ENCODE measurements around the gene SPATA16. TPM values are rescaled to one million over a fixed set of nuclear protein-coding genes. Genes with fewer than 3 reads are reported as not detected.

The SPATA16 gene
- total RNA-seq, 1 donor from 2014 or later, result not detected

DNA sequence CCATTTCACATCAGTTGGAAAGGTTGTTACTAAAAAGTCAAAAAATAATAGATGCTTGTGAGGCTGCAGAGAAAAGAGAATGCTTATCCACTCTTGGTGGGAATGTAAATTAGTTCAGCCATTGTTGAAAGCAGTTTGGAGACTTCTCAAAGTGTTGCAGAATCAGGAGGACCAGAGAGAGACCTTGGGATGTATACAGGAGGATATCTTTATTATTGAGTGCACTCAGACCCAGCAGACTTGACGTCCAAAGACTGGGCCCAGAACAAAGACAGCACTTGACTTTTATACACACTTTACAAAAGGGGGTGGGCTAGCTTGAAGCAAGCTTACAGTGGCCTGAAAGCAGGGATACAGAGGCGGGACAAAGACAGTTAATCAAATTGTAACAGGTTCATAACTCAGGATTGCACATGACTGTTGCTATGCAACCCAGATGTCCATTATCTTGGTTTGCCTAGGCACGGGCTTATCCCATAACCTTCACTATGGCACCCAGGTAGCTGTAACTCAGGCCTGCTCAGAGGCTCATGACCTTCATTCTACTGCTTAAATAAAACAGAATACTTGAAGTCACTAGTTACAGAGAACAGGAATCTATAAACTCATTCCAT lies 127.7 kb downstream of the SPATA16 start:
- no peak for DNase-seq (ENCODE audit: low read depth, low spot score)
- no peak overlapping the region for H3K4me3 Mint-ChIP-seq
- no peaks in the 10 kb centered on the region for H3K36me3 Mint-ChIP-seq (ENCODE audit: low read depth)
- H3K9me3 Mint-ChIP-seq, result peaks cover 2% of the 10 kb centered on the region
- TF ChIP-seq, protein P1, sequence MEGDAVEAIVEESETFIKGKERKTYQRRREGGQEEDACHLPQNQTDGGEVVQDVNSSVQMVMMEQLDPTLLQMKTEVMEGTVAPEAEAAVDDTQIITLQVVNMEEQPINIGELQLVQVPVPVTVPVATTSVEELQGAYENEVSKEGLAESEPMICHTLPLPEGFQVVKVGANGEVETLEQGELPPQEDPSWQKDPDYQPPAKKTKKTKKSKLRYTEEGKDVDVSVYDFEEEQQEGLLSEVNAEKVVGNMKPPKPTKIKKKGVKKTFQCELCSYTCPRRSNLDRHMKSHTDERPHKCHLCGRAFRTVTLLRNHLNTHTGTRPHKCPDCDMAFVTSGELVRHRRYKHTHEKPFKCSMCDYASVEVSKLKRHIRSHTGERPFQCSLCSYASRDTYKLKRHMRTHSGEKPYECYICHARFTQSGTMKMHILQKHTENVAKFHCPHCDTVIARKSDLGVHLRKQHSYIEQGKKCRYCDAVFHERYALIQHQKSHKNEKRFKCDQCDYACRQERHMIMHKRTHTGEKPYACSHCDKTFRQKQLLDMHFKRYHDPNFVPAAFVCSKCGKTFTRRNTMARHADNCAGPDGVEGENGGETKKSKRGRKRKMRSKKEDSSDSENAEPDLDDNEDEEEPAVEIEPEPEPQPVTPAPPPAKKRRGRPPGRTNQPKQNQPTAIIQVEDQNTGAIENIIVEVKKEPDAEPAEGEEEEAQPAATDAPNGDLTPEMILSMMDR (conservative IDR thresholded peaks at IDR 0.05), result no peak
- no peaks in the 10 kb centered on the region for H3K27me3 Mint-ChIP-seq (ENCODE audit: low read depth)
- H3K27ac Mint-ChIP-seq (ENCODE audit: unreplicated experiment), result no peak overlapping the region
- H3K4me1 Mint-ChIP-seq, result peaks cover 7% of the 10 kb centered on the region

DNA sequence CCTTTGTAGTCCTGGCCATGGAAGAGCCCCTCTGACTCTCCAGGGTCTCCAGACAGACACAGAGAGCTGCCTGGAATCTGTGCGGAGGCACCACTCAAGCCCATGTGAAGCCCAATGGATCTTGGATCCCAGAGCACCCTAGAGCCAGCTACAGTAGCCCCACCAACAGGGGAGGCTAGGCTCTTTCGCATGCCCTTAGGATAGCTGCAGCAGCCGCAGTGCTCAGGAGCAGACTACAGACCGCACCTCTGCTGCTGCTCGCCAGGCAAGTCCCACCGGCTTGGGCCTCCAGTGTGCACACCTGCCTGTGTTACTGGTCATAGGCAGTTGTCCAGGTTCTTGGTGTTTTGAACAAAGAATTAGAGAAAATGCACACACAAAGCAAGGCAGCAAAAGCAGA lies 131.6 kb downstream of the SPATA16 start:
- Mint-ChIP-seq H3K27me3 (ENCODE audit: low read depth) (no peaks in the 10 kb centered on the region), H3K4me1 (peaks cover 7% of the 10 kb centered on the region), H3K27ac (ENCODE audit: unreplicated experiment) (no peak overlapping the region), H3K4me3 (no peak overlapping the region), H3K9me3 (no peaks in the 10 kb centered on the region), H3K36me3 (ENCODE audit: low read depth) (no peaks in the 10 kb centered on the region)
- DNase-seq (ENCODE audit: low read depth, low spot score), result no peak
- TF ChIP-seq, protein P1 (conservative IDR thresholded peaks at IDR 0.05), result no peak

DNA sequence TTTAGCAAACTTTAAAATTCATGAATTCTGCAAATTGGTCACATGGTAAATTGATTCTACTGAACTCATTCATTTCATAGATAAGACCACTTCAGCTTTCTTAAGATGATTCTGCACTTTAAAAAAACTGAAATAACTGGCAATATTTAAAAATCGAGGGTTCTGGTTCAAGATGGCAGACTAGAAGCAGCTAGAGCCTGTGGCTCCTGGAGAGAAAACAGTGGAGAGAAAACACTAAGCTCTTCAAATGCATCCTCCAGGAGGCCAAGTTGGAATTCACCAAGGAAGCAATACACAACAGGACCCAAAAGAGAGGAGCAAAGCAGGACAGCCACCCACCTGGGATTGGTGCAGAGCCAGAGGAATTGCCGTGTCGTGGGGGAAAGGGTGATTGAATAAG lies 132.1 kb downstream of the SPATA16 start:
- H3K27me3 Mint-ChIP-seq (ENCODE audit: low read depth), result no peaks in the 10 kb centered on the region
- H3K4me1 Mint-ChIP-seq, result peaks cover 7% of the 10 kb centered on the region
- no peaks in the 10 kb centered on the region for H3K9me3 Mint-ChIP-seq
- TF ChIP-seq, protein P1 (conservative IDR thresholded peaks at IDR 0.05), result no peak
- H3K36me3 Mint-ChIP-seq (ENCODE audit: low read depth), result no peaks in the 10 kb centered on the region
- H3K27ac Mint-ChIP-seq (ENCODE audit: unreplicated experiment), result no peak overlapping the region
- DNase-seq (ENCODE audit: low read depth, low spot score), result no peak
- no peak overlapping the region for H3K4me3 Mint-ChIP-seq

DNA sequence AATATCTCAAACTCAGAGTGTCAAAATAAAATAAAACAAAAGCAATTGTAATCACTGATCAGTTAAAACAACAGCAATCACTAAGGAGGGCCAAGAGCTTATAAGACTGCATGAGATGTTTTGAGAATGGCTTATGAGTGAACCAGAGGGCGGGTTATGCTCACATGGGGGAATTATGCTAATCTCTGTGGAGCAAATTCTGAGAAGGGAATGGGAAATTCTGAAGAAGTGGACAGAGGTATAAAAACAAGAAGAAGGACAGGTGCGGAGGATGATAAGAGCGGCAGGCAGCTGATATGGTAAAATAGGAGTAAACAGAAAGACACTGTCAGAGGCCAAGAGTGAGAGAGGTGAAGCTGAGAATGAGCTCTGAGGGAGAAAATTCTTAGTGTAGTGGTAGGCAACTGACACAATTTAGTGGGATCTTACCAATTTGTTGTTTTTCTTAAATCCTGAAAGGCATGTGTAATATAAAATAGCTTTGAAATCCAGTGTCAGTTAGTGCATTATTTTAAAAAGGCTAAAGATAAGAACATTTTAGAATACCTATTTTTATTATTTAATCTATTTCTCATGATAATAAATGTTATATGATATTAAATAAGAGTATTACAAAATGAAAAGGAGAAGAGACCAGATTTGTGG lies 133.8 kb downstream of the SPATA16 start:
- Mint-ChIP-seq H3K9me3 (peaks cover 3% of the 10 kb centered on the region), H3K36me3 (ENCODE audit: low read depth) (no peaks in the 10 kb centered on the region), H3K27me3 (ENCODE audit: low read depth) (no peaks in the 10 kb centered on the region), H3K27ac (ENCODE audit: unreplicated experiment) (no peak overlapping the region), H3K4me3 (no peak overlapping the region), H3K4me1 (no peaks in the 10 kb centered on the region)
- TF ChIP-seq, protein P1 (conservative IDR thresholded peaks at IDR 0.05), result no peak
- DNase-seq (ENCODE audit: low read depth, low spot score), result no peak

DNA sequence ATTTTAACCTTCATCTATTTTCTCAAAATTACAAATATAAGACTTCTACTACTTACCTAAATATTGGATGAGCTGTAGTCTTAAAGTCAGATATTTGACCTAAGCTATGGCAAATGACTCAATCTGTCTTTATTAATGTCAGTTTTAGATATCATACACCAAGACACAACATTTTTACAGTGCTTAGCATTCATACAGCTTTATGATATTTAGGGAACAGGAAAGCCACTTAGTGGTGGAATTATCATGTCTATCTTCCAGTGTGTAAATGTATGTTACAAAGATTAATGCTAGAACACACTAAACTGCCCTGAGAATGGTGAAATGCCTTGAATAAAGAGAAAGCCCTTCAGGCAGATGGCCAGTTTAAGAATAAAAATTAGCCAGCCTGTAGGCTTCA lies 135.0 kb downstream of the SPATA16 start:
- Mint-ChIP-seq H3K4me1 (no peaks in the 10 kb centered on the region), H3K27ac (ENCODE audit: unreplicated experiment) (no peak overlapping the region), H3K27me3 (ENCODE audit: low read depth) (no peaks in the 10 kb centered on the region), H3K9me3 (peaks cover 3% of the 10 kb centered on the region), H3K4me3 (no peak overlapping the region), H3K36me3 (ENCODE audit: low read depth) (no peaks in the 10 kb centered on the region)
- TF ChIP-seq, protein P1 (conservative IDR thresholded peaks at IDR 0.05), result no peak
- no peak for DNase-seq (ENCODE audit: low read depth, low spot score)
